SK-N-SH treated with all-trans-retinoic acid at 6 μM for 48 hours (cell line): ENCODE data around the gene ELOVL6.

ENCODE experiments used
- ATAC-seq: fragments of 200-7000 bp; cut with Tn5 transposase; 3 replicates; pipeline ENCODE4 v1.9.1; 2020; ENCODE audit warnings: mild to moderate bottlenecking, moderate library complexity
- ARNTL ChIP-seq: fragments of 450-650 bp; formaldehyde crosslinking; IDR thresholded peaks from 2 replicates; pipeline ENCODE4 v1.5.0; 2020; ENCODE audit warnings: low read depth, mild to moderate bottlenecking, moderate library complexity, borderline replicate concordance
- BACH2 ChIP-seq: fragments of 250-450 bp; sonication (Bioruptor Pico); IDR thresholded peaks from 2 replicates; pipeline ENCODE4 v1.9.0; 2021; ENCODE audit warnings: mild to moderate bottlenecking, borderline replicate concordance
- CSDC2 ChIP-seq: fragments of 250-450 bp; sonication (Bioruptor Pico); IDR thresholded peaks from 2 replicates; pipeline ENCODE4 v1.5.0; 2020; ENCODE audit warnings: mild to moderate bottlenecking, moderate library complexity
- ESRRG ChIP-seq: fragments of 250-450 bp; sonication (Bioruptor Pico); IDR thresholded peaks from 2 replicates; pipeline ENCODE4 v1.6.1; 2021; ENCODE audit warnings: mild to moderate bottlenecking
- GLIS3 ChIP-seq: fragments of 250-450 bp; sonication (Bioruptor Pico); IDR thresholded peaks from 2 replicates; pipeline ENCODE4 v1.5.0; 2020; ENCODE audit warnings: mild to moderate bottlenecking, moderate library complexity
- ISL1 ChIP-seq: fragments of 250-450 bp; sonication (Bioruptor Pico); IDR thresholded peaks from 2 replicates; pipeline ENCODE4 v2.1.2; 2022; ENCODE audit warnings: mild to moderate bottlenecking, moderate library complexity
- OSR1 ChIP-seq: fragments of 250-450 bp; sonication (Bioruptor Pico); IDR thresholded peaks from 2 replicates; pipeline ENCODE4 v1.8.0; 2022; ENCODE audit warnings: moderate library complexity, mild to moderate bottlenecking, inconsistent platforms
- PPARA ChIP-seq: fragments of 250-450 bp; sonication (Bioruptor Pico); IDR thresholded peaks from 2 replicates; pipeline ENCODE4 v1.5.0; 2020; ENCODE audit warnings: mild to moderate bottlenecking, borderline replicate concordance
- RARB ChIP-seq: fragments of 250-450 bp; sonication (Bioruptor Pico); IDR thresholded peaks from 2 replicates; pipeline ENCODE4 v1.8.0; 2021; ENCODE audit warnings: mild to moderate bottlenecking, moderate library complexity
- SNAI2 ChIP-seq: fragments of 250-450 bp; sonication (Bioruptor Pico); IDR thresholded peaks from 2 replicates; pipeline ENCODE4 v1.5.0; 2020; ENCODE audit warnings: mild to moderate bottlenecking, moderate library complexity
- TCF4 ChIP-seq: fragments of 250-450 bp; sonication (Bioruptor Pico); IDR thresholded peaks from 2 replicates; pipeline ENCODE4 v1.8.0; 2021; ENCODE audit warnings: mild to moderate bottlenecking, moderate library complexity, borderline replicate concordance
- TOX ChIP-seq: fragments of 250-450 bp; sonication (Bioruptor Pico); IDR thresholded peaks from 2 replicates; pipeline ENCODE4 v1.8.0; 2021; ENCODE audit warnings: mild to moderate bottlenecking, moderate library complexity, borderline replicate concordance
- ZC3H10 ChIP-seq: fragments of 250-450 bp; sonication (Bioruptor Pico); IDR thresholded peaks from 2 replicates; pipeline ENCODE4 v1.5.1; 2021; ENCODE audit warnings: mild to moderate bottlenecking, moderate library complexity
- ZFP3 ChIP-seq: fragments of 250-450 bp; sonication (Bioruptor Pico); IDR thresholded peaks from 2 replicates; pipeline ENCODE4 v1.5.0; 2020; ENCODE audit warnings: mild to moderate bottlenecking, moderate library complexity
- ZFP30 ChIP-seq: fragments of 450-650 bp; formaldehyde crosslinking; IDR thresholded peaks from 2 replicates; pipeline ENCODE4 v1.5.0; 2022; ENCODE audit warnings: mild to moderate bottlenecking, moderate library complexity
- ZNF565 ChIP-seq: fragments of 450-650 bp; formaldehyde crosslinking; conservative IDR thresholded peaks from 2 replicates; pipeline ENCODE4 v1.5.0; 2020; ENCODE audit warnings: low read depth, mild to moderate bottlenecking, moderate library complexity
- ZNF70 ChIP-seq: fragments of 450-650 bp; formaldehyde crosslinking; IDR thresholded peaks from 2 replicates; pipeline ENCODE4 v1.5.0; 2020; ENCODE audit warnings: mild to moderate bottlenecking, moderate library complexity
- TF ChIP-seq, protein P1 (sequence below): fragments of 250-450 bp; sonication (Bioruptor Pico); IDR thresholded peaks from 2 replicates; pipeline ENCODE4 v1.5.0; 2020; ENCODE audit warnings: mild to moderate bottlenecking, moderate library complexity
- TF ChIP-seq, protein P2 (sequence below): fragments of 250-450 bp; sonication (Bioruptor Pico); IDR thresholded peaks from 2 replicates; pipeline ENCODE4 v1.5.1; 2020; ENCODE audit warnings: low read depth, mild to moderate bottlenecking, moderate library complexity
- TF ChIP-seq, protein P3 (sequence below): fragments of 250-450 bp; sonication (Bioruptor Pico); IDR thresholded peaks from 2 replicates; pipeline ENCODE4 v1.5.1; 2021; ENCODE audit warnings: mild to moderate bottlenecking, moderate library complexity

Gene ELOVL6

DNA sequence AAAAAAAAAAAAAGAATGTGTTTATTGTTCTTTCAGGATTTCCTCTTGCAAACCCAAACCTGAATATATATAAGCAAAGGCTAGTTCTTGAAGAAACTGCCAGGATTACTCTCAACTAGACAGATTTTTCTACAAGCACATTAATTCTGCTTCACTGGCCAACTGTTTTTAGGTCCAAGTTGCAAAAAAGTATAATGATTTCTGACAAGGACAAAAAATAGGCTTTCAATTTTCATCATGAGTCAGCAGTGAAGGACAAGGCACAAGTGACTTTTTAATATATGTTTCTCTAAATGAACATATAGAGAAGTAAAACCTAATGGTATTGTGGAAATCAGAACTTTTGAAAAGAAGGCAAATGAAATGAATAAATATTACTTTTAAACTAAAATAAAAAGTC, 73.7 kb downstream of the ELOVL6 start (continued):
- TF ChIP-seq, protein P1, sequence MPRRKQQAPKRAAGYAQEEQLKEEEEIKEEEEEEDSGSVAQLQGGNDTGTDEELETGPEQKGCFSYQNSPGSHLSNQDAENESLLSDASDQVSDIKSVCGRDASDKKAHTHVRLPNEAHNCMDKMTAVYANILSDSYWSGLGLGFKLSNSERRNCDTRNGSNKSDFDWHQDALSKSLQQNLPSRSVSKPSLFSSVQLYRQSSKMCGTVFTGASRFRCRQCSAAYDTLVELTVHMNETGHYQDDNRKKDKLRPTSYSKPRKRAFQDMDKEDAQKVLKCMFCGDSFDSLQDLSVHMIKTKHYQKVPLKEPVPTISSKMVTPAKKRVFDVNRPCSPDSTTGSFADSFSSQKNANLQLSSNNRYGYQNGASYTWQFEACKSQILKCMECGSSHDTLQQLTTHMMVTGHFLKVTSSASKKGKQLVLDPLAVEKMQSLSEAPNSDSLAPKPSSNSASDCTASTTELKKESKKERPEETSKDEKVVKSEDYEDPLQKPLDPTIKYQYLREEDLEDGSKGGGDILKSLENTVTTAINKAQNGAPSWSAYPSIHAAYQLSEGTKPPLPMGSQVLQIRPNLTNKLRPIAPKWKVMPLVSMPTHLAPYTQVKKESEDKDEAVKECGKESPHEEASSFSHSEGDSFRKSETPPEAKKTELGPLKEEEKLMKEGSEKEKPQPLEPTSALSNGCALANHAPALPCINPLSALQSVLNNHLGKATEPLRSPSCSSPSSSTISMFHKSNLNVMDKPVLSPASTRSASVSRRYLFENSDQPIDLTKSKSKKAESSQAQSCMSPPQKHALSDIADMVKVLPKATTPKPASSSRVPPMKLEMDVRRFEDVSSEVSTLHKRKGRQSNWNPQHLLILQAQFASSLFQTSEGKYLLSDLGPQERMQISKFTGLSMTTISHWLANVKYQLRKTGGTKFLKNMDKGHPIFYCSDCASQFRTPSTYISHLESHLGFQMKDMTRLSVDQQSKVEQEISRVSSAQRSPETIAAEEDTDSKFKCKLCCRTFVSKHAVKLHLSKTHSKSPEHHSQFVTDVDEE (CRISPR knock-in tag) = no peak

DNA sequence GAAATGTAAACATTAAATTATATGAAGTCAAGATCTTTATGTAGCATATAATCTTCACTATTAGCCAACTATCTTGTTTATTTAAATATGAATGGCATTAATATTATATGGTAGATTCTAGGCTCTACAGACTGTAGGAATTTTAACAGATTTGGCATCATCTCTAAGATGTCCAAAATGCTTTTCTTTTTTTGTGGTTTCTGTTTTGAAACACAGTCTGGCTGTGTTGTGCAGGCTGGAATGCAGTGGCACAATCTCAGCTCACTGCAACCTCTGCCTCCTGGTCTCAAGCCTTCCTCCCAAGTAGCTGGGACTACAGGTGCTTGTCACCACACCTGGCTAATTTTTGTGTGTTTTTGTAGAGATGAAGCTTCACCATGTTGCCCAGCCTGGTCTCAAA, 76.2 kb downstream of the ELOVL6 start:
- ATAC-seq = no peak
- no peak for TF ChIP-seq OSR1
- no peak for TF ChIP-seq TOX (CRISPR knock-in tag)
- TF ChIP-seq ZC3H10 (CRISPR knock-in tag) = no peak

DNA sequence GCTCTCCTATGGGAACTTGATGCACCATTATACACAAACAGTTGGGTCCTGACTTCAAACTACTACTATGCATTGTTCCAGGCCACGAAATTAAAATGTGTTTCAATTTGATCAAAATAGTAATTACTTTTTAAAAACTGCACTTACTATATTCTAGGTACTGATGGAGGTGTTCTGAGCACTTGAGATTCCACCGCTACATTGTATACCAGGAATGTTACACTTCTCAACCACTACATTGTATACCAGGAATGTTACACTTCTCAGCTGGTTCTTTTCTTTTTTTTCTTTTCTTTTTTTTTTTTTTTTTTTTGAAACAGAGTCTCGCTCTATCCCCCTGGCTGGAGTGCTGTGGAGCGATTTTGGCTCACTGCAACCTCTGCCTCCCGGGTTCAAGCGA, 77.9 kb downstream of the ELOVL6 start:
- ATAC-seq = no peak
- TF ChIP-seq PPARA (CRISPR knock-in tag) (no peak), CSDC2 (CRISPR knock-in tag) (no peak), ARNTL (CRISPR knock-in tag) (no peak), ZFP30 (CRISPR knock-in tag) (no peak), BACH2 (CRISPR knock-in tag) (no peak), ZNF565 (CRISPR knock-in tag) (no peak), SNAI2 (CRISPR knock-in tag) (no peak), RARB (no peak)
- TF ChIP-seq, protein P2, sequence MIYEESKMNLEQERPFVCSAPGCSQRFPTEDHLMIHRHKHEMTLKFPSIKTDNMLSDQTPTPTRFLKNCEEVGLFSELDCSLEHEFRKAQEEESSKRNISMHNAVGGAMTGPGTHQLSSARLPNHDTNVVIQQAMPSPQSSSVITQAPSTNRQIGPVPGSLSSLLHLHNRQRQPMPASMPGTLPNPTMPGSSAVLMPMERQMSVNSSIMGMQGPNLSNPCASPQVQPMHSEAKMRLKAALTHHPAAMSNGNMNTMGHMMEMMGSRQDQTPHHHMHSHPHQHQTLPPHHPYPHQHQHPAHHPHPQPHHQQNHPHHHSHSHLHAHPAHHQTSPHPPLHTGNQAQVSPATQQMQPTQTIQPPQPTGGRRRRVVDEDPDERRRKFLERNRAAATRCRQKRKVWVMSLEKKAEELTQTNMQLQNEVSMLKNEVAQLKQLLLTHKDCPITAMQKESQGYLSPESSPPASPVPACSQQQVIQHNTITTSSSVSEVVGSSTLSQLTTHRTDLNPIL (CRISPR knock-in tag) = no peak

DNA sequence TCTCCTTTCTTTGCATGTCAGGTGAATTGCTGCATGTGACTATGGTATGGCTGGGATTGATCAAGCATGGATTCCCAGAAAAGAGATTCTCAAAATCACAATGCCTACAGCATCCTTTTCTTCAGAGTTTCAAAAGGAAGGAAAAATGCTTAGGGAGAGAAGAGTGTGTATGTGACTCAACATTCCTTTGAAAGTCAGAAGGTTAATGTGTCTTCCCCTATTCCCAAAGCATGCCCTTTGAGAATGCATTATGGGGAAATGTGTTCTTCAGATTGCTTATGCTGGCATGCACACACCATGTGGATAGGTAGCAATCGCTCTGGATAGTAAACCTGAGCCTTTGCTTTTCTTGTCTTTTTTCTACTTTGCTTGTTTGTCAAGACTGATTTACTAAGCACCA, 78.5 kb downstream of the ELOVL6 start:
- ATAC-seq = peak; percentile 86
- TF ChIP-seq, protein P3, sequence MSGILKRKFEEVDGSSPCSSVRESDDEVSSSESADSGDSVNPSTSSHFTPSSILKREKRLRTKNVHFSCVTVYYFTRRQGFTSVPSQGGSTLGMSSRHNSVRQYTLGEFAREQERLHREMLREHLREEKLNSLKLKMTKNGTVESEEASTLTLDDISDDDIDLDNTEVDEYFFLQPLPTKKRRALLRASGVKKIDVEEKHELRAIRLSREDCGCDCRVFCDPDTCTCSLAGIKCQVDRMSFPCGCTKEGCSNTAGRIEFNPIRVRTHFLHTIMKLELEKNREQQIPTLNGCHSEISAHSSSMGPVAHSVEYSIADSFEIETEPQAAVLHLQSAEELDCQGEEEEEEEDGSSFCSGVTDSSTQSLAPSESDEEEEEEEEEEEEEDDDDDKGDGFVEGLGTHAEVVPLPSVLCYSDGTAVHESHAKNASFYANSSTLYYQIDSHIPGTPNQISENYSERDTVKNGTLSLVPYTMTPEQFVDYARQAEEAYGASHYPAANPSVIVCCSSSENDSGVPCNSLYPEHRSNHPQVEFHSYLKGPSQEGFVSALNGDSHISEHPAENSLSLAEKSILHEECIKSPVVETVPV = no peak
- TF ChIP-seq SNAI2 (CRISPR knock-in tag) = no peak
- no peak for TF ChIP-seq PPARA (CRISPR knock-in tag)
- TF ChIP-seq ZFP30 (CRISPR knock-in tag) = no peak
- no peak for TF ChIP-seq ZC3H10 (CRISPR knock-in tag)
- TF ChIP-seq, protein P1 (CRISPR knock-in tag) = no peak
- no peak for TF ChIP-seq ZNF565 (CRISPR knock-in tag)
- no peak for TF ChIP-seq ISL1

DNA sequence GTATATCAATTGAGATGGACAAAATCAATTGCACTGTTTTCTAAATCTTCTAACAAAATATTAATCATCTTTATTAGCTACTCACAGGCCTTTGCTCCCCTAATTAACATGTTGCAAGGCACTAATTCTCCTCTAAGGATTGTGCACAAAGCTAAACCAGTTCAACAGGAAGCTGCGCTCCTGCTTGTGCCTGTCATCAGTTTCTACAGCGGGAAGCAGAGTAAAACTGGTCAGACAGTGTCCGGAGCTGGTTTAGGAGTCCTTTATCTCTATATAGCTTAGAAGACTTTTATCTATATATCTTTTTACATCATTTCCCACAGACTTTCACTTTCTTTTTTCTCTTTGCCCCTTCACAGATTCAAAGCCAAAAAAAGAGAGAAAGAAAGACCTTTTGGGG, 79.1 kb downstream of the ELOVL6 start:
- ATAC-seq = peak; percentile 56; the same call in 2 of the 3 replicates
- no peak for TF ChIP-seq GLIS3
- no peak for TF ChIP-seq ZFP3
- TF ChIP-seq ZFP30 (CRISPR knock-in tag) = no peak
- TF ChIP-seq BACH2 (CRISPR knock-in tag) = no peak
- no peak for TF ChIP-seq OSR1
- TF ChIP-seq, protein P3 = no peak
- no peak for TF ChIP-seq ESRRG (CRISPR knock-in tag)
- TF ChIP-seq SNAI2 (CRISPR knock-in tag) = no peak
- TF ChIP-seq TCF4 = no peak
- TF ChIP-seq ZNF70 = no peak
- TF ChIP-seq, protein P1 (CRISPR knock-in tag) = no peak
